Stimulated activated CD8-positive, alpha-beta memory T cell treated with anti-CD3 and anti-CD28 coated beads, Interleukin-15, amount 100 ng/mL, for 1 hour (primary cell): ENCODE results near the gene HPN.
A peak's percentile ranks its signal among the peaks of the same experiment; 100 is the strongest.
"Not testable (repeated sequence)": the region's sequence is repeated elsewhere in the genome, so short reads cannot be mapped to it uniquely, and the experiment has no call there.

Experiments used
- DNase-seq: peaks from one replicate; pipeline ENCODE4 v3.0.0-alpha.2; 2020; ENCODE audit warnings: low read depth

The HPN gene

DNA sequence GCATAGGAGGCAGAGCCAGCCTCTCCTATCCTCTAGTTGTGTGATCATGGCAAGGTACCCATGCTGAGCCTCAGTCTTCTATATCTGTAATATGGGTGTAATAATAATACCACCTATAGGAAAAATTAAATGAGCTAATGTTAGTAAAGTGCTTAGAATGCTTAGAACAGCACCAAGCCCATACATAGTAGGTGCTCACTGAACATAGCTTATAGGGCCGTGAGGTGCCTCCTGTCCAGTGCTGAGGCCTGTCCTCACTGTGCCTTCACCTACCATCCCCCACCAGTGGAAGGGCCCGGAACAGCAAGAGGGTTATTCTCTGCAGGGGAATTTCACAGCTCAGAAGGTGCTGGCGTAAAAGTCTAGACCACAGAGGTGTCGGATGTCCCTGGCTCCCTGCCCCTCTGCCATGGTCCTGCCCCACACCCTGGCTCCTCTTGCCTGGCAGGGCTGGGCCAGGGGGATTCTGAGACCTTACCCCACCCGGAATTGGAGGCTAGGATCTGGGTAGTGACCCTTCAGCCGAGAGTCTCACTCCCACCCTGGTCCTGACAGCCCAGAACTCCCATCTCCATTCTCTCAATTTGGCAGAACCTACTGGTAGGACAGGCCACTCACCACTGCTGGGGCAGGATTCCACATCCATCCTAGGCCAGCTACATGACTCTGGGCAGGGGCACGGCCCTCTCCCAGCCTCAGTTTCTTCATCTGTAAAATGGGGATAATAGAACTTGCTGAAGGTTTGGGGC lies 13.5 kb upstream of the HPN start:
- DNase-seq = no peak

DNA sequence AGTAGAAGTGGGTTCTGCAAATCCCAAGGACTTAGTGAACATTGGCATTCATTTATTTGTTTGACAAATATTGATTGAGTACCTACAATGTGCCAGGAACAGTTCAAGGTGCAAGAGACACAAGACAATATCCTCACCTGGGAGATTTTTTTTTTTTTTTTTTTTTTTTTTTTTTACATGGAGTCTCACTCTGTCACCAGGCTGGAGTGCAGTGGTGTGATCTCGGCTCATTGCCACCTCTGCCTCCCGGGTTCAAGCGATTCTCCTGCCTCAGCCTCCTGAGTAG lies 13.0 kb upstream of the HPN start:
- DNase-seq = not testable (repeated sequence)

DNA sequence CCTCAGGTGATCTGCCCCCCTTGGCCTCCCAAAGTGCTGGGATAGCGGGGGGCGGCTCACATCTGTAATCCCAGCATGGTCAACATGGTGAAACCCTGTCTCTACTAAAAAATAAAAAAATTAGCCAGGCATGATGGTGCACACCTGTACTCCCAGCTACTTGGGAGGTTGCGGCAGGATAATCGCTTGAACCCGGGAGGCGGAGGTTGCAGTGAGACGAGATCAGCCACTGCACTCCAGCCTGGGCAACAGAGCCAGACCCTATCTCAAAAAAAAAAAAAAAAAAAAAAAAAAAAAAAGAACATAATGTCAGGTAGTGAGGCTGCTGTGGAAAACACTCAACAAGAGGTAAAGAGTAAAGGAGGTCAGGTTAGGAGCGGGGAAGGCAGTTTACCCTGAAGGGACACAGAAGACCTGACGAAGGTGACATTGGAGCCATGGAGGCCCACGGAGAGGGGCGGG lies 12.2 kb upstream of the HPN start:
- not testable (repeated sequence) for DNase-seq

DNA sequence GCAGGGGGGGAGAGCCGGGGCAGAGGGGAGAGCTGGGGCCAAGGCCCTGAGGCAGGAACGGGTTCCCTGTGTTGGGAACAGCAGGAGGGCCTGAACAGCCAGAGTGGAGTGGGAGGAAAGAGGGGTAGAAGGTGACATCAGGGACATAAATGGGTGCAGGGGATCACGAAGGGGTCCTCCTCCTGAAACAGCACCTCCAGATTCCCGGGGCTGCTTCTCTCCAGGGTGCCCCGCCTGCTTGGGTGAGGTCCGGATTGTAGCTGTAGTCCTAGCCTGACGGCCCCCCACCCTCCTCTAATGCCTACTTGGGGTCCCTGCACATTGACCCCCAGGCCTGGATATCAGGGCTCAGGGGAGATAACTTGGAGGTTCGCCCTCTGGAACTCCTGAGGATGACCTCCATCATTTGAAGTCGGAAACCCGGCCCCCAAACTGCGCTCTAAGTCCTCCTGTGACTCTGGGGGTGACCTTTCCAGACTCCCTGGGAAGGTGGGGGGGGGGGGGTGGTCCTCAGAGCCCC lies 11.7 kb upstream of the HPN start:
- no peak for DNase-seq

DNA sequence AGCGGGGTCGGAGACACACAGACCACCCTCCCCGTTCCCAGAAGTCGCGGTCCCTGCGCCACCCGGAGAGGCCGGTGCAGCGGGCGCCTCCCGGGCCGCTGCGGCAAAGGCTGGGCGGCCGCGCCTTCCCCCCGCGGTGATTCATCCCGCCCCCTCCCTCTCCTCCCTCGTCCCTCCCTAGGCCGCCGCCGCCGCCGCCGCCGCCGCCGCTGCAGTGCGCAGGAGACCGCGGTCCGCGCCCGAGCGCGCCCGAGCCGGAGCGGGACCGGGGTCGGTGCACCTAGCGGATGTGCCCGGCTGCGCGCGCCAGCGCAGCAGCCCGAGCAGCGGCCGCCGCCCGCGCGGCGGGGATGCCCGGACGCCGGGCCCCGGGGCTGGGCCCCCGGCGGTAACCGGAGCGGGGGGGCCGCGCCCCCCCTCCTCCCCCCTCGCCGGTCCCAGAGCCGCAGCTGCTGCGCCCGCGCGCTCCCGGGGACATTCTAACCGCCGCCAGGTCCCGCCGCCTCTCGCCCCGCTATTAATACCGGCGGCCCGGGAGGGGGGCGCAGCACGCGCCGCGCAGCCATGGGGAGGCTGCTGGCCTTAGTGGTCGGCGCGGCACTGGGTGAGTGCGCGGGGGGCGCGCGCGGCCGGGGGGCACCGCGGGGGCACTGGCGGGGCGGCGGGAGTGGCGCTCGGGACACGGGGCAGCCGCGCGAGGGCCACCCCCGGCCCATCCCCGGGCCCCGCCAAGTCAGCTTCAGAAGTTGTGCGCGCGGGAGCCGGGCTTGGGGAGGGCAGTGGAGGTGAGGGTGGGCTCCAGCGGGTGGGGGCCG lies 11.1 kb upstream of the HPN start, which contains the start of gene SCN1B:
TSS of gene SCN1B (plus strand) at position 214 of the 815 bp plus-strand sequence. CDS start at position 565, 351 bp downstream.
- peak; percentile 25 for DNase-seq

DNA sequence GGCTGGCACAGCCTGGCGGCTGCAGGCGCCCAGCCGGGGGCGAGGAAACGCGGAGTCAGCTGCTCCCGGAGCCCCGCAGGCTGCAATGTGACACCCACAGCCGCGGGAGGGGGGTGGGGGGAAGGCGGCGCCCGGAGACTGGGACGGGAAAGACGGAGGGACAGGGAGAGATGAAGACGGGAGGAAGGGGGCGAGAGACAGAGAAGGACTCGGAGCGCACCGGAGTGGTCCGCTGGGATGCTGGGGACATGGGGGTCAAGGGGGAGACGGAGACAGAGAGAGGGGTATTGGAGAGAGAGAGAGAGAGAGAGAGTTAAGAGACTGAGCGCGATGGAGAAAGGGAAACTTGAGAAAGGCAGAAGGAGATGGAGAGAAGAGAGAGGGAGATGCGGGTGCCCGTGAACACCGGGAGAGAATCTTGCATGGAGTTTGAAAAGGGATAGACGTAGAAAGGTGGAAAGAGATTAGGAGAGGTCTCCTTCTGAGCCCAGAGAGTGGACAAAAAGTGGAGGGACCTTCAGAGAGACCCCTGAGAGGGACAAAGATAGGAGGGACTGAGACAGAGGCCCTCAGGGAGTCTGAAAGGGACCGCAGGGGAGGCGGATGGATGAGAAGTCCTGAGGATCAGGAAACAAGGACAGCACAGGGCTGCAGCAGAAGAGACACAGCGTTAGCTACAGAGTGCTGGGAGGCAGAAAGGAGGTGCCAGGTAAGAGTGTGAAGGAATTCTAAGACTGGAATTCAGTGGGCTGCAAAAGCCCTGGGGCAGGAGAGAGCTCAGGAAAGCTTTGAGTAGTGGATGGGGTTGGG lies 10.2 kb upstream of the HPN start:
- no peak for DNase-seq

DNA sequence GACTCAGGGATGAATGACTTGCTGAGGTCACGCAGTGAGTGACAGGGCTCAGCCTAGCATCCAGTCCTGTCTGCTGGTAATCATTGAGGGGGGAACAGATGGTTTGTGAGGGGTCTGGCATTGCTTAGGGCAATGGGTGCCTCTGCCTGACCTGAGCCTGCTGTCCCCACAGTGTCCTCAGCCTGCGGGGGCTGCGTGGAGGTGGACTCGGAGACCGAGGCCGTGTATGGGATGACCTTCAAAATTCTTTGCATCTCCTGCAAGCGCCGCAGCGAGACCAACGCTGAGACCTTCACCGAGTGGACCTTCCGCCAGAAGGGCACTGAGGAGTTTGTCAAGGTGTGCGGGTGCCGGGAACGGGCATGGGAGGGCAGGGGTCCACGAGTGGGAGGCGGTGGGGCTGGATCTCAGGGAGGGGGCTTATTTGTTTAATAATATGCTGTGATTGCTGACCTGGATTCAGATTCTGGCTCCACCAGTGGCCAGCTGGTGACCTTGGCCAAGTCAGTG lies 9.1 kb upstream of the HPN start:
- DNase-seq = no peak

DNA sequence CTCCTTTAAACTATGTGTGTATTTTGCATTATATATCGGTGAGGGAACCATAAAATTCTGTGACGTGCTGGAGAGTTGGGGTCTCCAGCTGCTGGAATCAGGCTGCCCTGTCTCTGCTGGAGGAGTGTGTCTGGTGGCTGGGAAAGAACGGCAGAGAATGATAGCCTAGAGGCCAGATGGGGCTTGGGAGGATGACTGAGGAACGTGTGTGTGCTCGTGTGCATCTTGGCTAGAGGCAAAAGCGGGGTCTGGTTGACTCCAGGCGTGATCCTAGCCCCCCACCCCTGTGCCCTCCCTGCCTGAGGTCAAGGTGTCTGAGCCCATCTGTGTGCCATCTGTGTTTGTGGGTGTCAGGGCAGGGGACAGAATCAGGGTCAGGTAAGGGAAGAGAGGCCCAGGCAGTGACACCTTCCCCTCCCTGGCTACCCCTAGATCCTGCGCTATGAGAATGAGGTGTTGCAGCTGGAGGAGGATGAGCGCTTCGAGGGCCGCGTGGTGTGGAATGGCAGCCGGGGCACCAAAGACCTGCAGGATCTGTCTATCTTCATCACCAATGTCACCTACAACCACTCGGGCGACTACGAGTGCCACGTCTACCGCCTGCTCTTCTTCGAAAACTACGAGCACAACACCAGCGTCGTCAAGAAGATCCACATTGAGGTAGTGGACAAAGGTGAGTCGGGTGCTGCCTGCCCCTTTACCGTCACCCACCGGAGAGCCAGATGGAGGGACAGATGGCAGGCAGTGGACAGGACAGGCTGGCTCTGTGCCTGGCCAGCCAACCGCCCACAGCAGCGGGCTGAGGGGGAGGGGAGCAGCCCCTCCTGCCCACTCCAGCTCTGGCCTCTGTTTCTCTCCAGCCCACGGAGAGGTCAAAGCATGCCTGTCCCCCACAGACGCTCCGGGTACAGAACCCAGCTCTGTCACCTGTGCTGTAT lies 8.2 kb upstream of the HPN start:
- no peak for DNase-seq

DNA sequence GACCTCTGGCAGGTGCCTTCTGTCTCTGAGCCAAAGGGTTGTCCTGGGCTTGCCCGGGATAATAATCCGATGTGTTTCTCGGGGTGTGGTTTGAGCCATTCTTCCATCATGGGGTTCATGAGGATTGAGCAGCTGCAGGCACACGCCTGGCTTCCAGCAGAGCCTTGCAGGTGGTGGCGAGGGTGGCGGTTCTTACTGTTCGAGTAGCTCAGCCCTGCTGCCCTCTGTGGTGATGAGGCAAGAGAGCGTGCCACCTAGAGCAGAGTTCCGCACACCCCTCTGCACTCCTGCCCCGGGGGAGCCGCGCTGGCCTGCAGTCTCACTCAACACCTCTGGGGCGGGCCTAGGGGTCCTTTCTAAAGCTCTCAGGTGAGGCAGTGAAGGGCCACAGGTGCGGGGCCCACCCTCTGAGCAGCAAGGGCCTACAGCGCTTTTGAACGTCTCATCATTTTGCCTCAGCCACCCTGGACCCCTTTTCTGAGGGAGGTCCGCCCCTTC lies 7.5 kb upstream of the HPN start:
- DNase-seq = no peak

DNA sequence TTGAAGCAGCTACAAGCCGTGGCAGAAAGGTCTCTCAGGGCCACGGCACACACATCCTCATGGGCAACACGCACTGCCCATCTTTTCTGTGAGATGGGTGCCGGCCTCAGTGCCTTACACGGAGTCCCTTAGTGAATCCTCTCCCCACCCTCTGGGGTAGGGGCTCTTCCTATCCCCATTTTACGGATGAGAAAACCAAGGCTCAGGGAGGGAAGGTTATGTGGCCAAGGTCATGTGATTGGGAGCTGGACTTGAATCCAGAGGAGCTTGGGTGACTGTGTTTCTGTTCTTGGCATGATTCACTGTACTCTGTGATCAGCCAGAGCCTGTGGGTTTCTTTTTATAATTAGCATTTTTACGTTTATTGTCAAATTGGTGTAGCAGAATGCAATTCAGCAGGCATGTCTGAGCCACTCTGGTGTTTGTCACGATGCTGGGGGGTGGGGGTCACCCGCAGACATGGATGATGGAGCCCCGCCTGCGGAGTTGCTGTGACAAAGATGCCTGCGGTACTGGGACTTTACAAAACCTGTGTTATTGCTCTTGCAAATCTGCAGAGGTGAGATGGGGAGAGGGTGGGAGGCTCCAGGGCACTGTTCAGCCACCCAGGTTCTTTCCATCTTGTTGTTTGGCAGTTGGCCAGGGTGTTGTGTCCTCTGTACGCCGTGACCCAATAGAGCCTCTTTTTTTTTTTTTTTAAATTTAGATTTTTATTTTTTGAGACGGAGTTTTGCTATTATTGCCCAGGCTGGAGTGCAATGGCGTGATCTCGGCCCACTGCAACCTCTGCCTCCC lies 6.7 kb upstream of the HPN start:
- DNase-seq = no peak

DNA sequence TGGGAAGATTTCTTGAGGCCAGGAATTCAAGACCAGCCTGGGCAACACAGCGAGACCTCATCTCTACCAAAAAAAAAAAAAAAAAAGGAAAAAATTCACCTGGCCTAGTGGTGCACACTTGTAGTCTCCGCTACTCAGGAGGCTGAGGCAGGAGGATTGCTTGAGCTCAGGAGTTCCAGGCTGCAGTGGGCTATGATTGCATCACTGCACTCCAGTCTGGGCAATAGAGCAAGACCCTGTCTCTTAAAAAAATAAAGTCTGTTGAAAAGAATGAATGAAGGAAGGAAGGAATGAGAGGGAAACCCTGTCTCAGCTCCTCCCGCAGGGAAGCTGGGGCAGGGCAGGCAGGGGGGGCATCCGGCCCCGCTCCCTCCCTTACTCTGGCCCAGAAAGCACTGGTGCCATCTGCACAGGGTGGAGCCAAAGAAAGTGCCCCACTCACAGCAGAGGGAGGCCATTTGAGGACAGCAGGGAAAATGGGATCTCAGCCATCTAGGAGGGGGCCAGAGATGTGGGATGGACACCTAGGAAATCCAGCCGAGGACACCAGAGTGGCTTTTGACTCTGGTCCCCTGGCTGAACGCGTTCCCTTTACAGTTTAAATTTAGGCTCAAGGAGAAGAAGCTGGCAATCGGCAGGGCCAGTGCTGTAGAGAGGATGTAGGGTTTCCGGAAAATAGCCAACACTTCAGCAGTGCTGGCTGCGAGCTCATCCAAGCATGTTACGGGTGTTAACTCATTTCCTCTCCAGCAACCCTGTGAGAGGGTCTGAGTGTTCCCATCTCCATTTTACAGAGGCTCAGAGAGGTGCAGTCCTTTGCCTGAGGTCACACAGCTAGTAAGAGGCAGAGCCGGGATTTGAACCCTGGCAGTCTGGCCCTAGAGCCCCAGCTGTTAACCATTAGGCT lies 3.6 kb upstream of the HPN start:
- DNase-seq = no peak

DNA sequence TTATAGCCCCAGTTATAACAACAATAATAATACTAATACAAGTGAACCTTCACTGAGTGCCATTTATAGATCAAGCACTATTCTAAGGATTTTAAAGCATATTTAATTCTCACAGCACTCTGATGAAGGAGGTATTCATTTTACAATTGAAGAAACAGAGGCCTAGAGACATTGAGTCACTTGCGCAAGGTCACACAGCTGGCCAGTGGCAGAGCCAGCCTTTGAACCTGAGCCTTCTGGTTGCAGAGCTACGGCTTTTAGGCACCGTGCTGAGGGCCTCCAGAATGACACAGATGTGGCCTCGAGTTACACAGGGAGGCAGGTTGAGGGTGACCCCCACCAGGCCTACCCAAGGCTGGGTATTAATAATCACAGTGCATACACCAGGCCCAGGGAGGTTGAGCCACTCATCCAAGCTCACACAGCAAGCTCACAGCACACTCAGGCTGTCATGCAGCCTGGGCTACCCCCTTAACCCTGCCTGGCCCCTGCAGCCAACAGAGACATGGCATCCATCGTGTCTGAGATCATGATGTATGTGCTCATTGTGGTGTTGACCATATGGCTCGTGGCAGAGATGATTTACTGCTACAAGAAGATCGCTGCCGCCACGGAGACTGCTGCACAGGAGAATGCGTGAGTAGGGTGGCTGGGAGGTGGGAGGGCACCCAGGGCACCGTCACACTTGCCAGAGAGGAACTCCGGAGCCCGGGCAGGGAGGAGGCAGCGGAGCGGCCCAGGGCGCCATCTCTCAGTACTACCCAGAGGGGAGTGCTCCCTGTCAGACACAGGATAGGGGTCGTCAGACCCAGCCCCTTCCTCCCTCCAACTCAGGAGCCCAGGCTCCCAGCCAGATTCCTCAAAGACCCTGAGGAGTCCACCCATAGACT lies 2.7 kb upstream of the HPN start:
- DNase-seq = no peak

DNA sequence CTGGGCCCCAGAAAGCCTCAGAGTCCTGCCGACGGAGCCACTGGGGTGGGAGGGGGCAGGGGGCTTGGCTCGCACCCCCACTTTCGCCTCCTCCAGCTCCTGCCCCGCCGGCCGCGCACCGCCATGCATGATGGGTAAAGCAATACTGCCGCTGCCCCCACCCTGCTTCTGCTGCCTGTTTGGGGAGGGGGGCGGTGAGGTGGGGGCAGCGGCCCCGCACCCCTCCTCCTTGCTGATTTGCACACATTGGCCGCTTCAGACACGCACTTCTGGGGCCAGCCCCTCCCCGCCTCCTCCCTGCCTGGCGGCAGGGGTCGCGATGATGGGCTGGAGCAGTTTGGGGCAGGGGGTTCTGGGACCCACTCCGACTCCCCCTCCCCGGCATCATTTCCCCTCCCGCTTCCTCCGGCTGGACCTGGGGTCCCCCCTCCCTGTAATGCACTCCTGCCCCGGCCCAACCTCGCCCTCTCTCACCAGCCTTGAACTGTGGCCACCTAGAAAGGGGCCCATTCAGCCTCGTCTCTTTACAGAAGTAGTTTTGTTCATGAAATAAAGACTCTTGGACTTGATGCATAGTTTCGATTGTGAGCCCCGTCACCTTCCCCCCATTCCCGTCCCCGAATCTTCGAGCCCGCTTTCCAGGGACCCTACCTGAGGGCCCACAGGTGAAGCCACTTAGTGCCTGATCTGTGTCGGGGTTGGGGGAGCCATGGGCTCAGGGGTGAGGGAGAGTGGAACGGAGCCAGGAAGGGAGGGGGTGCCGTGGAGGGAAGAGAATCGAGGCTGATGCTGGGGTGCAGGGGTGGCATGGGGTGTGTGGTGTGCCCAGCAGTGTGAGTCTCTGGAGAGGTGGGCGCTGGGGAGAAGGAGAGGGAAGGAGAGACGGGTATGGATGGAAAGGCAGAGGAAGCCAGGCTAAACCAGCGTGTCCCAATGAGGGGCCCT lies 1.4 kb upstream of the HPN start:
- no peak for DNase-seq

DNA sequence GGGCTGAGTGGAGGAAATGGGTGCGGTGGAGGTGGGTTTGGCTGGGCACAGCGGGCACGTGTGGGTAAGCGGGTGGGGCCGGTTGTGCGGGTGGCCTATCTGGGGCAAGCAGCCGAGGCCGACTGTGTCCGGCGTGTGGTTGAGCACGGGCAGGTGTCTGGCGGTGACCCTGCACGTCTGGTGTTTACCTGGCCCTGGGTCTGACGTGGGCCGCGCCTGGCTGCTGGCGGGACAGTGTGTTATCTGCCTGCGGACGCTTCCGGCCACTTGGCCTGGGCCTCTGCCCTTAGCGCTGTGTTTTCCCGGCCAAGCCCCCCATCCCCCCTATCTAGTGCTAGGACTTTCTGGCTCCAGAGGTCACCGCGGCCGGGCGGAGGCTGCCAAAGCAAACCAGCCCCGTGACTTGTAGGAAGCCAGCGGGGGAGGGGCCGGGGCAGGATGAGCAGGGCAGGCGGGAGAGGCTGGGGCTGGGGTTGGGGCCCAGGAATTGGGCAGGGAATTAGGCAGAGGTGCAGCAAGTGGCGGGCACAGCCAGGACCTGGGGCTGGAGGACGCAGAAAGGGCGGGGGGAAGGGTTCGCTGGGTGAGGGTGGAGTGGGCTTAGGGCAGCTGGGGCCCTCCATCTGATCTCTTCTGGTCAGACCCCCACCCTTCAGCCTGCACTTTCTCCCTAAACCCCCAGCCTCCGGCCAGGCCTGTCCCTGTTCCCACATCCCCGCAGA lies 534 bp upstream of the HPN start:
- DNase-seq = no peak

DNA sequence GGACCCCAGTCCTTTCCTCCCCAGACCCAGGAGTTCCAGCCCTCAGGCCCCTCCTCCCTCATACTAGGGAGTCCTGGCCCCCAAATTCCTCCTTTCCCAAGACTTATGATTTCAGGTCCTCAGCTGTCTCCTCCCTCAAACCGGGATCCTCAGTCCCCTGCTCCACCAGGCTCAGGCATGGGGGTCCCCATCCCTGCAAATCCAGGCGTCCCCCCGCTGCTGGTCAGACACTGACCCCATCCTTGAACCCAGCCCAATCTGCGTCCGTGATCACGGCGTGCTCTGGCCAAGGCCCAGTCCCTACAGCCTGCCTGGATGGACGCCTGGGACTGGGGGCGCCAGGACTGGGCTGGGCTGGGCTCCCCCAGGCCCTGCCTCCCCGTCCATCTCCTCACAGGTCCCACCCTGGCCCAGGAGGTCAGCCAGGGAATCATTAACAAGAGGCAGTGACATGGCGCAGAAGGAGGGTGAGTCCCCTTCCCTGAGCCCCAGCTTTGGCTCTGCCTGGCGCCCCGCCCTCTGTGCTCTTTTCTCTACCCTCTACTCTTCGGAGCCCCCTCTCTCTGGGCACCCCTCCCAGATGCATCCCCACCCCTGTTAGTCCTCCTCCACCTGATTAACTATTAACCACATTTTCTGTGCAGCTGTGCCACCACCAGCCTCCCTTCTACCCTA lies 672 bp downstream of the HPN start:
- DNase-seq = no peak
